GM23338 (cell line): ENCODE measurements around the gene NBPF1. TPM values are rescaled to one million over a fixed set of nuclear protein-coding genes. Genes with fewer than 3 reads are reported as not detected.
"Not testable (repeated sequence)": the region's sequence is repeated elsewhere in the genome, so short reads cannot be mapped to it uniquely, and the experiment has no call there.

ENCODE experiments used
- ATAC-seq: fragments of 200-7000 bp; cut with Tn5 transposase; 3 replicates; pipeline ENCODE4 v1.9.1; 2020
- DNase-seq: peaks from one replicate; pipeline ENCODE4 v3.0.0-alpha.2; 2015; ENCODE audit warnings: low spot score
- H2AFZ ChIP-seq: fragments of 200-600 bp; sonication (generic); 2 replicates; pipeline ENCODE4 v1.8.0; 2016; ENCODE audit warnings: antibody characterized with exemption, mild to moderate bottlenecking, moderate library complexity
- H3F3A ChIP-seq: fragments of 200-600 bp; sonication (generic); replicated peaks from 2 replicates; pipeline ENCODE4 v1.8.0; 2017; ENCODE audit warnings: antibody characterized with exemption, mixed run types, low read depth
- H3K27ac ChIP-seq: fragments of 200-600 bp; sonication (generic); 2 replicates; pipeline ENCODE4 v1.6.1; 2016; ENCODE audit warnings: low read depth
- H3K27me3 ChIP-seq: fragments of 200-600 bp; sonication (generic); 2 replicates; pipeline ENCODE4 v1.8.0; 2016; ENCODE audit warnings: mild to moderate bottlenecking, mixed run types, moderate library complexity; ENCODE audit not compliant: insufficient read depth
- H3K36me3 ChIP-seq: fragments of 200-600 bp; sonication (generic); 2 replicates; pipeline ENCODE4 v1.8.0; 2016; ENCODE audit warnings: mild to moderate bottlenecking; ENCODE audit not compliant: insufficient read depth
- H3K4me1 ChIP-seq: fragments of 200-600 bp; sonication (generic); 2 replicates; pipeline ENCODE4 v1.8.0; 2016; ENCODE audit warnings: mild to moderate bottlenecking, moderate library complexity; ENCODE audit not compliant: insufficient read depth
- H3K4me2 ChIP-seq: fragments of 200-600 bp; sonication (generic); 2 replicates; pipeline ENCODE4 v1.7.1; 2017; ENCODE audit warnings: mixed run types
- H3K4me3 ChIP-seq: fragments of 200-600 bp; sonication (generic); 2 replicates; pipeline ENCODE4 v1.6.1; 2016; ENCODE audit warnings: mixed run types
- H3K79me2 ChIP-seq: fragments of 200-600 bp; sonication (generic); replicated peaks from 2 replicates; pipeline ENCODE4 v1.8.0; 2017; ENCODE audit warnings: mild to moderate bottlenecking; ENCODE audit not compliant: insufficient read depth
- H3K9me2 ChIP-seq: fragments of 200-600 bp; sonication (generic); 2 replicates; pipeline ENCODE4 v1.8.0; 2017; ENCODE audit not compliant: insufficient read depth
- H4K20me1 ChIP-seq: fragments of 200-600 bp; sonication (generic); replicated peaks from 2 replicates; pipeline ENCODE4 v1.8.0; 2017; ENCODE audit warnings: mild to moderate bottlenecking; ENCODE audit not compliant: insufficient read depth
- H3K27ac Mint-ChIP-seq: 2 replicates; pipeline ENCODE4 v1.8.0; 2020; ENCODE audit warnings: inconsistent platforms, mild to moderate bottlenecking, moderate library complexity, mixed read lengths
- H3K27me3 Mint-ChIP-seq: 3 replicates; pipeline ENCODE4 v1.8.0; 2022; ENCODE audit warnings: low read depth, mild to moderate bottlenecking, moderate library complexity, mixed read lengths, inconsistent platforms; ENCODE audit not compliant: insufficient read depth, poor library complexity
- H3K36me3 Mint-ChIP-seq: 3 replicates; pipeline ENCODE4 v1.8.0; 2021; ENCODE audit warnings: low read depth, mild to moderate bottlenecking, inconsistent platforms, moderate library complexity, mixed read lengths
- H3K4me1 Mint-ChIP-seq: 3 replicates; pipeline ENCODE4 v1.8.0; 2020; ENCODE audit warnings: mild to moderate bottlenecking, inconsistent platforms, mixed read lengths
- H3K4me3 Mint-ChIP-seq: 3 replicates; pipeline ENCODE4 v1.8.0; 2021; ENCODE audit warnings: moderate library complexity, mild to moderate bottlenecking, inconsistent platforms, mixed read lengths
- H3K9me3 Mint-ChIP-seq: 3 replicates; pipeline ENCODE4 v1.8.0; 2020; ENCODE audit warnings: moderate library complexity, mild to moderate bottlenecking, inconsistent platforms, mixed read lengths
- ETS1 ChIP-seq: IDR thresholded peaks from 2 replicates; pipeline ENCODE4 v1.6.1; 2016; ENCODE audit warnings: antibody characterized with exemption
- EZH2 ChIP-seq: fragments of 200-600 bp; sonication (generic); IDR thresholded peaks from one replicate; pipeline ENCODE4 v1.8.0; 2017; ENCODE audit warnings: antibody characterized with exemption, mild to moderate bottlenecking, low read depth; ENCODE audit not compliant: unreplicated experiment
- JUNB ChIP-seq: IDR thresholded peaks from one replicate; pipeline ENCODE4 v1.6.1; 2016; ENCODE audit warnings: antibody characterized with exemption; ENCODE audit not compliant: unreplicated experiment
- polyA plus RNA-seq: library from polyadenylated mRNA; unstranded; fragments of >200 nt; fragmentation: Nextera tagmentation; extraction: Ambion mirVana; gene quantifications from 2 replicates; pipeline ENCODE4 v1.2.1, GENCODE V29; 2016
- total RNA-seq: library from RNA; depleted of rRNA; stranded (reverse); fragments of >200 nt; shearing (Covaris generic); gene quantifications from 2 replicates; pipeline ENCODE4 v1.2.3, GENCODE V29; 2014

Gene NBPF1
- total and polyA plus RNA-seq, 2 experiments from 2014 or later = 9.5 to 11.8 TPM

- H3F3A ChIP-seq = peaks cover 10% of the 10 kb centered on the region
- no peak for DNase-seq
- peak overlapping the region; percentile 90 for H3K4me2 ChIP-seq
- H3K36me3 ChIP-seq = no peaks in the 10 kb centered on the region
- Mint-ChIP-seq H3K27me3 (no peaks in the 10 kb centered on the region), H3K36me3 (no peaks in the 10 kb centered on the region), H3K9me3 (no peaks in the 10 kb centered on the region), H3K4me1 (no peaks in the 10 kb centered on the region), H3K27ac (no peak overlapping the region), H3K4me3 (no peak overlapping the region)
- ATAC-seq = no peak
- no peak overlapping the region for H2AFZ ChIP-seq
- TF ChIP-seq EZH2 (peak; percentile 49), ETS1 (no peak)
- H3K9me2 ChIP-seq = no peaks in the 10 kb centered on the region
- peaks cover 18% of the 10 kb centered on the region for H3K4me1 ChIP-seq
- no peak overlapping the region for H3K27ac ChIP-seq
- H3K79me2 ChIP-seq = peaks cover 12% of the 10 kb centered on the region; the same call in 1 of the 2 replicates
- peaks cover 52% of the 10 kb centered on the region for H3K27me3 ChIP-seq
- peaks cover 17% of the 10 kb centered on the region for H4K20me1 ChIP-seq
- H3K4me3 ChIP-seq = peak overlapping the region; percentile 78
Observed at GRCh38 chr1:16614361-16615252, 1.2 kb upstream of the NBPF1 start.

GRCh38 chr1:16612332-16613172 lies 812 bp downstream of the NBPF1 start:
- no peaks in the 10 kb centered on the region for H3K4me1 Mint-ChIP-seq
- H3K79me2 ChIP-seq = peaks cover 12% of the 10 kb centered on the region; the same call in 1 of the 2 replicates
- H3K27me3 Mint-ChIP-seq = no peaks in the 10 kb centered on the region
- peaks cover 52% of the 10 kb centered on the region for H3K27me3 ChIP-seq
- ATAC-seq = peak; percentile 14
- 0 out of 2 replicates have a peak, but pooled peaks cover 4% of the 10 kb centered on the region for H3K36me3 ChIP-seq
- H3K27ac Mint-ChIP-seq = no peak overlapping the region
- peaks cover 10% of the 10 kb centered on the region for H3F3A ChIP-seq
- no peak for TF ChIP-seq JUNB
- TF ChIP-seq EZH2 = peak; percentile 29
- no peak overlapping the region for H3K27ac ChIP-seq
- H3K36me3 Mint-ChIP-seq = no peaks in the 10 kb centered on the region
- peak overlapping the region; percentile 90 for H3K4me2 ChIP-seq
- peak overlapping the region; percentile 78 for H3K4me3 ChIP-seq
- DNase-seq = peak; percentile 92
- H3K9me2 ChIP-seq = no peaks in the 10 kb centered on the region
- H3K4me1 ChIP-seq = peaks cover 14% of the 10 kb centered on the region
- H4K20me1 ChIP-seq = peaks cover 24% of the 10 kb centered on the region
- H2AFZ ChIP-seq = peak overlapping the region; percentile 76
- H3K4me3 Mint-ChIP-seq = no peak overlapping the region
- H3K9me3 Mint-ChIP-seq = no peaks in the 10 kb centered on the region

GRCh38 chr1:16611981-16612331 lies 1.4 kb downstream of the NBPF1 start:
- not testable (repeated sequence) for H3K27ac Mint-ChIP-seq, H2AFZ ChIP-seq, H3K27me3 Mint-ChIP-seq, H3K27ac ChIP-seq, H3K4me3 Mint-ChIP-seq, ATAC-seq, H3F3A ChIP-seq, H3K9me3 Mint-ChIP-seq, H3K36me3 Mint-ChIP-seq, H3K36me3 ChIP-seq, H3K4me1 Mint-ChIP-seq, H3K9me2 ChIP-seq, DNase-seq
- H3K4me1 ChIP-seq = peaks cover 14% of the 10 kb centered on the region
- H3K4me3 ChIP-seq = peak overlapping the region; percentile 78
- peaks cover 52% of the 10 kb centered on the region for H3K27me3 ChIP-seq
- peaks cover 28% of the 10 kb centered on the region for H4K20me1 ChIP-seq
- H3K4me2 ChIP-seq = peak overlapping the region; percentile 90
- H3K79me2 ChIP-seq = peaks cover 12% of the 10 kb centered on the region; the same call in 1 of the 2 replicates

GRCh38 chr1:16611164-16611563 lies 2.2 kb downstream of the NBPF1 start:
- not testable (repeated sequence) for H3K36me3 ChIP-seq, DNase-seq, H3K27me3 Mint-ChIP-seq, H3K4me1 Mint-ChIP-seq, ATAC-seq, H3K4me3 Mint-ChIP-seq, H3K4me3 ChIP-seq, H3K27ac Mint-ChIP-seq, H3K36me3 Mint-ChIP-seq, H3F3A ChIP-seq, H3K4me2 ChIP-seq, H3K9me3 Mint-ChIP-seq, H3K9me2 ChIP-seq, H2AFZ ChIP-seq, H3K27ac ChIP-seq
- H3K4me1 ChIP-seq = peaks cover 14% of the 10 kb centered on the region
- H4K20me1 ChIP-seq = peaks cover 28% of the 10 kb centered on the region
- peaks cover 12% of the 10 kb centered on the region; the same call in 1 of the 2 replicates for H3K79me2 ChIP-seq
- peaks cover 52% of the 10 kb centered on the region for H3K27me3 ChIP-seq

- H3K4me3 Mint-ChIP-seq, H3K36me3 Mint-ChIP-seq, H2AFZ ChIP-seq, H3K4me1 Mint-ChIP-seq, H3K36me3 ChIP-seq, H3K27me3 Mint-ChIP-seq, ATAC-seq, H3K4me2 ChIP-seq, H3K4me3 ChIP-seq, H3K9me3 Mint-ChIP-seq, H3K9me2 ChIP-seq, H3K27ac ChIP-seq, H3K27ac Mint-ChIP-seq, DNase-seq, H3F3A ChIP-seq: not testable (repeated sequence)
- peaks cover 47% of the 10 kb centered on the region for H3K27me3 ChIP-seq
- peaks cover 12% of the 10 kb centered on the region; the same call in 1 of the 2 replicates for H3K79me2 ChIP-seq
- H3K4me1 ChIP-seq = peaks cover 14% of the 10 kb centered on the region
- H4K20me1 ChIP-seq = peaks cover 28% of the 10 kb centered on the region
Observed at GRCh38 chr1:16610553-16610952, 2.8 kb downstream of the NBPF1 start.
